ENCODE measurements around the gene LRRC8B.
"Not testable (repeated sequence)": the region's sequence is repeated elsewhere in the genome, so short reads cannot be mapped to it uniquely, and the experiment has no call there.

The LRRC8B gene

GRCh38 chr1:89518221-89518631 is 6.4 kb upstream of the LRRC8B start:
- no peak for DNase-seq
- peaks cover 3% of the 10 kb centered on the region for H3K27me3 Mint-ChIP-seq (ENCODE audit: low read depth, poor library complexity)
- H3K9me3 Mint-ChIP-seq, result peaks cover 22% of the 10 kb centered on the region
- peaks cover 7% of the 10 kb centered on the region for H3K36me3 Mint-ChIP-seq (ENCODE audit: low read depth)
- peaks cover 6% of the 10 kb centered on the region for H3K4me1 Mint-ChIP-seq
- no peak overlapping the region for H3K4me3 Mint-ChIP-seq
- TF ChIP-seq, protein P1, sequence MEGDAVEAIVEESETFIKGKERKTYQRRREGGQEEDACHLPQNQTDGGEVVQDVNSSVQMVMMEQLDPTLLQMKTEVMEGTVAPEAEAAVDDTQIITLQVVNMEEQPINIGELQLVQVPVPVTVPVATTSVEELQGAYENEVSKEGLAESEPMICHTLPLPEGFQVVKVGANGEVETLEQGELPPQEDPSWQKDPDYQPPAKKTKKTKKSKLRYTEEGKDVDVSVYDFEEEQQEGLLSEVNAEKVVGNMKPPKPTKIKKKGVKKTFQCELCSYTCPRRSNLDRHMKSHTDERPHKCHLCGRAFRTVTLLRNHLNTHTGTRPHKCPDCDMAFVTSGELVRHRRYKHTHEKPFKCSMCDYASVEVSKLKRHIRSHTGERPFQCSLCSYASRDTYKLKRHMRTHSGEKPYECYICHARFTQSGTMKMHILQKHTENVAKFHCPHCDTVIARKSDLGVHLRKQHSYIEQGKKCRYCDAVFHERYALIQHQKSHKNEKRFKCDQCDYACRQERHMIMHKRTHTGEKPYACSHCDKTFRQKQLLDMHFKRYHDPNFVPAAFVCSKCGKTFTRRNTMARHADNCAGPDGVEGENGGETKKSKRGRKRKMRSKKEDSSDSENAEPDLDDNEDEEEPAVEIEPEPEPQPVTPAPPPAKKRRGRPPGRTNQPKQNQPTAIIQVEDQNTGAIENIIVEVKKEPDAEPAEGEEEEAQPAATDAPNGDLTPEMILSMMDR (IDR thresholded peaks at IDR 0.05), result no peak
- no peak overlapping the region for H3K27ac Mint-ChIP-seq

- Mint-ChIP-seq H3K9me3 (peaks cover 13% of the 10 kb centered on the region), H3K27me3 (ENCODE audit: low read depth, poor library complexity) (peaks cover 3% of the 10 kb centered on the region), H3K27ac (no peak overlapping the region), H3K36me3 (ENCODE audit: low read depth) (peaks cover 7% of the 10 kb centered on the region), H3K4me1 (peaks cover 14% of the 10 kb centered on the region), H3K4me3 (no peak overlapping the region)
- DNase-seq, result no peak
- TF ChIP-seq, protein P1 (IDR thresholded peaks at IDR 0.05), result peak; percentile 45
These were observed 4.8 kb upstream of the LRRC8B start for GRCh38 chr1:89519779-89520358.

GRCh38 chr1:89521977-89522376 is 2.7 kb upstream of the LRRC8B start:
- not testable (repeated sequence) for DNase-seq; H3K4me3 Mint-ChIP-seq; H3K27ac Mint-ChIP-seq; H3K27me3 Mint-ChIP-seq (ENCODE audit: low read depth, poor library complexity); H3K36me3 Mint-ChIP-seq (ENCODE audit: low read depth)
- H3K4me1 Mint-ChIP-seq, result peaks cover 24% of the 10 kb centered on the region
- peaks cover 13% of the 10 kb centered on the region for H3K9me3 Mint-ChIP-seq

DNA sequence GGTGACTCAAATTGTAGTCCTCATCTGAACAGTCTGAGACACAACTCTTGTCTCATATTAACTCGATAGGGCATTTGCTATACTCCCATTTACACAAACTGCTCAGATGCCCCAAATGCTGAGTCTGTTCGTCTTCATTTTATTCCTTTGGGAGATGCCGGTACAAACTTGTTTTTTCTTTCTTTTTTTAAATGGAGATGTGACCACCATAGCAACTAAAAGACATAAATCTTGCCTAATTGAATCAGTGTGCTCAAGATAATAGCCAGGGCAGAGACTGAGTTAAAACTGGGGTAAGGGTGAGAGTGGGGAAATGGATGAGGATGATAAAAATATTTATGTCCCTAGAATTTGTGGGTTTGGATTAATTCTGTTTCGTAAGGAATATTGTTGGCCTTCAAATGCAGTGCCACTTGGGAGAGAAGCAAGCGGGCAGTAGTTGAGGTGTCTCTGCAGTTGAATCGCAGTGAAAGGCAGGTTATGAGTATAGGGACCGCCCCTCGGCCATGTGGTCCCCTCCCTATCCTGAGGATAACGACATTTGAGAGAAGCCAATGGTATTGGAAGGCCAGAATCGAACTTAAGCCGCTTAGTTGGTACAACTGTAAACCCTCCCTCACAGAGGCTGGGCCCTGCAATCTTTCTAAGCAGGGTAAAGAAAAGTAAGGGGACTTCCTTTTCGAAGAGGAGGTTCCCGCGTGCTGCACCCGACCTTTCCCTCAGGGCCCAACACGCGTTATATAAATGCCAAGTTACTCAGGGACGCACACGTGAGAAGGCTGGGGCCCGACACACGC is 859 bp upstream of the LRRC8B start:
- TF ChIP-seq, protein P1 (IDR thresholded peaks at IDR 0.05), result no peak
- Mint-ChIP-seq H3K36me3 (ENCODE audit: low read depth) (peaks cover 7% of the 10 kb centered on the region), H3K4me3 (peak overlapping the region; percentile 90), H3K9me3 (peaks cover 13% of the 10 kb centered on the region), H3K27me3 (ENCODE audit: low read depth, poor library complexity) (no peaks in the 10 kb centered on the region), H3K4me1 (peaks cover 24% of the 10 kb centered on the region), H3K27ac (peak overlapping the region; percentile 11)
- peak; percentile 32 for DNase-seq

DNA sequence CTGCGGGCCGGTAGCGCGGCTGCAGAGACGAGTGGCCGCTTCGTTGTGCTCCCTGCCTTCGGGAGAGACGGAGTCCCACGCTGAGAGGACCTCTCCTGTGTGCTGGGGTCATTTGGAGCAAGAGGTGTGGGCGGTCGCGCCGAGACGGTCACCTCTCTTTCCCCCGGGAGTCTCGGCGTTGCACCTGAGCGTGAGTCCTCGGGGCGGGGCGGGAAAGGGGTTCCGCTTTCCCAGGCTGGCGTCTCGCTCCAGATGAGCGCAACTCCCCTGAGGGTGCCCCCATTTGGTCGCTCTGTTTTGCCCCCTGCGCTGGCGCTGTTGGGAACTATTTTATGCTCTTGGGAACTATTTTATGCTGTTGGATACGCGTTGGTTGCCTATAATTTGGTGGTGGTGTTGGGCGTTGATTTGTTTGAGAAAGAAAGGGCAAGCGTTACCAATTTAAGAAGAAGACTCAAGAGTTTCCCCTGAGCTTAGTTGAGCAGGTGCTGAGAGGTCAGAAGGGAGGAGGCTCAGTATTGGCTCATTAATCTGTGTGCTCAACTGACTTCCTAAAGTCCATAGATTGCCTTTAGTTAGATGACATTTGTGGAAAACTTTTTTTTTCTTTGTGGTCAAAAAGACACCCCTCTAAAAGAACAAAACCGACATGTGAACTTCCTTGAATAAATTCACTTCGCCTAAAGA is 683 bp downstream of the LRRC8B start:
- peak; percentile 42 for DNase-seq
- H3K4me1 Mint-ChIP-seq, result peaks cover 24% of the 10 kb centered on the region
- H3K9me3 Mint-ChIP-seq, result peaks cover 13% of the 10 kb centered on the region
- no peaks in the 10 kb centered on the region for H3K27me3 Mint-ChIP-seq (ENCODE audit: low read depth, poor library complexity)
- TF ChIP-seq, protein P1 (IDR thresholded peaks at IDR 0.05), result no peak
- H3K36me3 Mint-ChIP-seq (ENCODE audit: low read depth), result peaks cover 7% of the 10 kb centered on the region
- peak overlapping the region; percentile 90 for H3K4me3 Mint-ChIP-seq
- H3K27ac Mint-ChIP-seq, result peak overlapping the region; percentile 70

- no peak for DNase-seq
- Mint-ChIP-seq H3K27ac (no peak overlapping the region), H3K9me3 (peaks cover 15% of the 10 kb centered on the region), H3K4me3 (no peak overlapping the region), H3K27me3 (ENCODE audit: low read depth, poor library complexity) (no peaks in the 10 kb centered on the region), H3K36me3 (ENCODE audit: low read depth) (peaks cover 20% of the 10 kb centered on the region), H3K4me1 (peaks cover 37% of the 10 kb centered on the region)
- TF ChIP-seq, protein P1 (IDR thresholded peaks at IDR 0.05), result no peak
These were observed 2.6 kb downstream of the LRRC8B start for GRCh38 chr1:89527256-89527655.

Data from nephron progenitor cell (in vitro differentiated cells).